ENCODE results near the gene TEX38.
A peak's percentile ranks its signal among the peaks of the same experiment; 100 is the strongest.

Gene TEX38

DNA sequence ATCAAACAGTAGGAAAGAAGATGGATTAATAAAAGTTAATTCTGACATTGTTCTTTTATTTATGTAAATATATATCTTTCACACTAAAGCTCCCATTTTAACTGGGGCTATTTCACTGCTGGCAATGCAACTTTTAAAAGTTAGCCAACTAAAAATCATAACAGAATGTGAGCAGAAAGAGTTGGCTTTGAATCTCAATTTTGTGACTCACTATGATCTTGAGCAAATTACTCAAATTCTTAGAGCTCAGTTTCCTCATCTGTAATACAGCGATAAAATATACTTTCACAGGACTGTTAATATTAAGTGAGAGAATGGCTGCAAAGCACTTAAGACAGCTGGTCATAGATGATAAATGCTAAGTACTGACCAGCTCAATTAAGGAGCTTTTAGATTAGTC lies 36.5 kb downstream of the TEX38 start:
- no peaks in the 10 kb centered on the region for H4K20me1 ChIP-seq (ENCODE audit: control insufficient read depth, insufficient read depth, low read depth, low read length)
- no peaks in the 10 kb centered on the region for H3F3A ChIP-seq (ENCODE audit: control insufficient read depth, insufficient read depth)
- no peaks in the 10 kb centered on the region for H3K9me2 ChIP-seq (replicated peaks; ENCODE audit: control insufficient read depth, low read length)
- TF ChIP-seq EZH2phosphoT487 (IDR thresholded peaks at IDR 0.05; ENCODE audit: borderline replicate concordance, low read length) (no peak), CTCF (IDR thresholded peaks at IDR 0.05; ENCODE audit: low read depth, low read length, poor library complexity, severe bottlenecking) (no peak)
- no peaks in the 10 kb centered on the region for H3K9me3 ChIP-seq (ENCODE audit: control insufficient read depth, insufficient read depth, low read length)
- H3K27me3 ChIP-seq (ENCODE audit: control insufficient read depth, low read length): no peaks in the 10 kb centered on the region
- H3K79me2 ChIP-seq (ENCODE audit: control insufficient read depth, low read length): peaks cover 16% of the 10 kb centered on the region
- H3K4me1 ChIP-seq (ENCODE audit: control insufficient read depth, low read length): no peaks in the 10 kb centered on the region
- H3K4me2 ChIP-seq (ENCODE audit: low read length): no peak overlapping the region
- H3K4me3 ChIP-seq (ENCODE audit: low read length): no peak overlapping the region
- H3K36me3 ChIP-seq (ENCODE audit: control insufficient read depth, low read length): peaks cover 80% of the 10 kb centered on the region
- no peak overlapping the region for H3K27ac ChIP-seq (ENCODE audit: low read depth, low read length)

DNA sequence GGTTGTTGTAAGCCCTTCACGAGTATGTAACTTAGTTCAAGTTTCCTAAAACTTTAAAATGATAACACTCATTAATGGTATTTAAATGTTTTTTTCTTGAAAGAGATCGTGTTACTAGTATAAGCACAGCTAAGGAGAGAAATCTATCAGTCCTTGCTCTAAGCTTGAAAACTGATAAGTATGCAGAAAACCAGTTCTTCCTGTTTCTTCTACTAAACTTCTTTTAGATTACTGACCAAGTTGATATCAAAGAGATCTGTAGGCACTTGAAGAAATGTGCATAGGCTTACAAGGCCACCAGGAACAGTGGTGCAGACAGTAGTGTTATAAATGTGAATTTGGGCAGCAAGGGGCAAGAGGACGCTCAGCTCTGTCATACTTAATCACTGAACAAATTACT lies 43.3 kb downstream of the TEX38 start:
- no peak overlapping the region for H3K4me3 ChIP-seq (ENCODE audit: low read length)
- H3K27me3 ChIP-seq (ENCODE audit: control insufficient read depth, low read length): no peaks in the 10 kb centered on the region
- peaks cover 24% of the 10 kb centered on the region for H3K4me1 ChIP-seq (ENCODE audit: control insufficient read depth, low read length)
- no peak overlapping the region for H3K27ac ChIP-seq (ENCODE audit: low read depth, low read length)
- H3F3A ChIP-seq (ENCODE audit: control insufficient read depth, insufficient read depth): no peaks in the 10 kb centered on the region
- peaks cover 70% of the 10 kb centered on the region for H3K36me3 ChIP-seq (ENCODE audit: control insufficient read depth, low read length)
- no peaks in the 10 kb centered on the region for H3K9me3 ChIP-seq (ENCODE audit: control insufficient read depth, insufficient read depth, low read length)
- H3K79me2 ChIP-seq (ENCODE audit: control insufficient read depth, low read length): peaks cover 54% of the 10 kb centered on the region
- H3K4me2 ChIP-seq (ENCODE audit: low read length): no peak overlapping the region
- H3K9me2 ChIP-seq (replicated peaks; ENCODE audit: control insufficient read depth, low read length): no peaks in the 10 kb centered on the region
- no peak for TF ChIP-seq EZH2phosphoT487 (IDR thresholded peaks at IDR 0.05; ENCODE audit: borderline replicate concordance, low read length)
- no peak for TF ChIP-seq CTCF (IDR thresholded peaks at IDR 0.05; ENCODE audit: low read depth, low read length, poor library complexity, severe bottlenecking)
- peaks cover 9% of the 10 kb centered on the region; the same call in 1 of the 2 replicates for H4K20me1 ChIP-seq (ENCODE audit: control insufficient read depth, insufficient read depth, low read depth, low read length)

- no peak overlapping the region for H3K27ac ChIP-seq (ENCODE audit: low read depth, low read length)
These were observed 46.0 kb downstream of the TEX38 start for GRCh38 chr1:46717654-46718053.

More at GRCh38 chr1:46717654-46718053, 46.0 kb downstream of the TEX38 start:
- no peaks in the 10 kb centered on the region for H3F3A ChIP-seq (ENCODE audit: control insufficient read depth, insufficient read depth)
- no peaks in the 10 kb centered on the region for H3K9me2 ChIP-seq (replicated peaks; ENCODE audit: control insufficient read depth, low read length)
- no peaks in the 10 kb centered on the region for H3K27me3 ChIP-seq (ENCODE audit: control insufficient read depth, low read length)
- peaks cover 9% of the 10 kb centered on the region; the same call in 1 of the 2 replicates for H4K20me1 ChIP-seq (ENCODE audit: control insufficient read depth, insufficient read depth, low read depth, low read length)
- H3K4me3 ChIP-seq (ENCODE audit: low read length): peak overlapping the region; percentile 88
- TF ChIP-seq CTCF (IDR thresholded peaks at IDR 0.05; ENCODE audit: low read depth, low read length, poor library complexity, severe bottlenecking) (no peak), EZH2phosphoT487 (IDR thresholded peaks at IDR 0.05; ENCODE audit: borderline replicate concordance, low read length) (no peak)
- no peaks in the 10 kb centered on the region for H3K9me3 ChIP-seq (ENCODE audit: control insufficient read depth, insufficient read depth, low read length)
- peaks cover 24% of the 10 kb centered on the region for H3K4me1 ChIP-seq (ENCODE audit: control insufficient read depth, low read length)
- peak overlapping the region; percentile 95 for H3K4me2 ChIP-seq (ENCODE audit: low read length)
- H3K79me2 ChIP-seq (ENCODE audit: control insufficient read depth, low read length): peaks cover 44% of the 10 kb centered on the region
- H3K36me3 ChIP-seq (ENCODE audit: control insufficient read depth, low read length): peaks cover 51% of the 10 kb centered on the region
